SK-N-DZ (cell line): ENCODE results near the gene BPIFB3.
"Not testable (repeated sequence)": the region's sequence is repeated elsewhere in the genome, so short reads cannot be mapped to it uniquely, and the experiment has no call there.

Experiments used
- DNase-seq: peaks from one replicate; pipeline ENCODE4 v3.0.0-alpha.2; 2015; ENCODE audit warnings: low spot score

The BPIFB3 gene

GRCh38 chr20:33027769-33028751 is 25.6 kb upstream of the BPIFB3 start:
- no peak for DNase-seq

GRCh38 chr20:33028875-33029274 is 24.8 kb upstream of the BPIFB3 start:
- no peak for DNase-seq

GRCh38 chr20:33030076-33030475 is 23.6 kb upstream of the BPIFB3 start:
- DNase-seq = no peak

GRCh38 chr20:33030569-33030968 is 23.1 kb upstream of the BPIFB3 start:
- DNase-seq = no peak

GRCh38 chr20:33031531-33031930 is 22.2 kb upstream of the BPIFB3 start, which contains the start of gene BPIFB6:
Gene BPIFB6 (plus strand): TSS chr20:33031648. CDS start chr20:33031648, 0 bp downstream.
- DNase-seq = no peak

- no peak for DNase-seq
These were observed 21.1 kb upstream of the BPIFB3 start for GRCh38 chr20:33032555-33032954.

- DNase-seq = no peak
These were observed 20.3 kb upstream of the BPIFB3 start for GRCh38 chr20:33033381-33033780.

GRCh38 chr20:33034115-33034514 is 19.6 kb upstream of the BPIFB3 start:
- no peak for DNase-seq

GRCh38 chr20:33034901-33035492 is 18.7 kb upstream of the BPIFB3 start:
- DNase-seq = no peak

GRCh38 chr20:33037456-33037855 is 16.2 kb upstream of the BPIFB3 start:
- no peak for DNase-seq

GRCh38 chr20:33038243-33038642 is 15.5 kb upstream of the BPIFB3 start:
- no peak for DNase-seq

- no peak for DNase-seq
These were observed 11.3 kb upstream of the BPIFB3 start for GRCh38 chr20:33042430-33042829.

- no peak for DNase-seq
These were observed 10.5 kb upstream of the BPIFB3 start for GRCh38 chr20:33042983-33043730.

- no peak for DNase-seq
These were observed 9.9 kb upstream of the BPIFB3 start for GRCh38 chr20:33043731-33044181.

GRCh38 chr20:33045129-33045721 is 8.5 kb upstream of the BPIFB3 start:
- not testable (repeated sequence) for DNase-seq

- no peak for DNase-seq
These were observed 7.3 kb upstream of the BPIFB3 start for GRCh38 chr20:33046412-33046811.

GRCh38 chr20:33051333-33051732 is 2.4 kb upstream of the BPIFB3 start:
- no peak for DNase-seq

GRCh38 chr20:33054381-33054780 is 678 bp downstream of the BPIFB3 start:
- no peak for DNase-seq

GRCh38 chr20:33054791-33055190 is 1.1 kb downstream of the BPIFB3 start:
- DNase-seq = no peak

GRCh38 chr20:33059136-33059535 is 5.4 kb downstream of the BPIFB3 start:
- DNase-seq = no peak

- no peak for DNase-seq
These were observed 6.2 kb downstream of the BPIFB3 start for GRCh38 chr20:33059741-33060390.
